Measurements from ENCODE around the gene SLC18A2.

DNA sequence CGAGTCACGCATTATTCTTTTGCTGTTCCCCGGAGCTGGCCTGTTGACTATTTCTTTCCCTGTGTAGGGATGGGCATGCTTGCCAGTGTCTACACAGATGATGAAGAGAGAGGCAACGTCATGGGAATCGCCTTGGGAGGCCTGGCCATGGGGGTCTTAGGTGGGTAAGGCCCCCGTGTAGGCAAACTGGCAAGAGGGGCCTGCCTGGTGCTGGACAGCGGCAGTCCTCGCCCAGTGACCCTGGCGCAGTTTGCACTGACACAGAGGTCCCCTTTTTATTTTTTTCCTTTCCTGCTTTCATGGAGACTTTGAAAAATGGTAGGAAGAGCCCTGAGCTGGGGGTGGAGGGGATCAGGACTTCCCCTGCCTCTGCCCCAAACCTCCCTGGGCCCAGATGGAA lies 13.4 kb downstream of the SLC18A2 start:
- TF ChIP-seq, protein P1, sequence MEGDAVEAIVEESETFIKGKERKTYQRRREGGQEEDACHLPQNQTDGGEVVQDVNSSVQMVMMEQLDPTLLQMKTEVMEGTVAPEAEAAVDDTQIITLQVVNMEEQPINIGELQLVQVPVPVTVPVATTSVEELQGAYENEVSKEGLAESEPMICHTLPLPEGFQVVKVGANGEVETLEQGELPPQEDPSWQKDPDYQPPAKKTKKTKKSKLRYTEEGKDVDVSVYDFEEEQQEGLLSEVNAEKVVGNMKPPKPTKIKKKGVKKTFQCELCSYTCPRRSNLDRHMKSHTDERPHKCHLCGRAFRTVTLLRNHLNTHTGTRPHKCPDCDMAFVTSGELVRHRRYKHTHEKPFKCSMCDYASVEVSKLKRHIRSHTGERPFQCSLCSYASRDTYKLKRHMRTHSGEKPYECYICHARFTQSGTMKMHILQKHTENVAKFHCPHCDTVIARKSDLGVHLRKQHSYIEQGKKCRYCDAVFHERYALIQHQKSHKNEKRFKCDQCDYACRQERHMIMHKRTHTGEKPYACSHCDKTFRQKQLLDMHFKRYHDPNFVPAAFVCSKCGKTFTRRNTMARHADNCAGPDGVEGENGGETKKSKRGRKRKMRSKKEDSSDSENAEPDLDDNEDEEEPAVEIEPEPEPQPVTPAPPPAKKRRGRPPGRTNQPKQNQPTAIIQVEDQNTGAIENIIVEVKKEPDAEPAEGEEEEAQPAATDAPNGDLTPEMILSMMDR (IDR thresholded peaks at IDR 0.05): no peak
- TF ChIP-seq EP300 (IDR thresholded peaks at IDR 0.05) (no peak), POLR2A (IDR thresholded peaks at IDR 0.05) (no peak)

All from ovary (tissue), 3 donors.